SK-N-SH treated with all-trans-retinoic acid at 6 μM for 48 hours (cell line): ENCODE data around the gene MTOR.

Experiments used
- ARNTL ChIP-seq: fragments of 450-650 bp; formaldehyde crosslinking; IDR thresholded peaks from 2 replicates; pipeline ENCODE4 v1.5.0; 2020; ENCODE audit warnings: low read depth, mild to moderate bottlenecking, moderate library complexity, borderline replicate concordance
- TF ChIP-seq, protein P1 (sequence below): fragments of 250-450 bp; sonication (Bioruptor Pico); IDR thresholded peaks from 2 replicates; pipeline ENCODE4 v1.8.0; 2021; ENCODE audit warnings: low read depth, mild to moderate bottlenecking, moderate library complexity, borderline replicate concordance

GRCh38 chr1:11196945-11197344, 65.4 kb downstream of the MTOR start:
- TF ChIP-seq ARNTL: no peak
- TF ChIP-seq, protein P1, sequence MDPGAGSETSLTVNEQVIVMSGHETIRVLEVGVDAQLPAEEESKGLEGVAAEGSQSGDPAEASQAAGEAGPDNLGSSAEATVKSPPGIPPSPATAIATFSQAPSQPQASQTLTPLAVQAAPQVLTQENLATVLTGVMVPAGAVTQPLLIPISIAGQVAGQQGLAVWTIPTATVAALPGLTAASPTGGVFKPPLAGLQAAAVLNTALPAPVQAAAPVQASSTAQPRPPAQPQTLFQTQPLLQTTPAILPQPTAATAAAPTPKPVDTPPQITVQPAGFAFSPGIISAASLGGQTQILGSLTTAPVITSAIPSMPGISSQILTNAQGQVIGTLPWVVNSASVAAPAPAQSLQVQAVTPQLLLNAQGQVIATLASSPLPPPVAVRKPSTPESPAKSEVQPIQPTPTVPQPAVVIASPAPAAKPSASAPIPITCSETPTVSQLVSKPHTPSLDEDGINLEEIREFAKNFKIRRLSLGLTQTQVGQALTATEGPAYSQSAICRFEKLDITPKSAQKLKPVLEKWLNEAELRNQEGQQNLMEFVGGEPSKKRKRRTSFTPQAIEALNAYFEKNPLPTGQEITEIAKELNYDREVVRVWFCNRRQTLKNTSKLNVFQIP (CRISPR knock-in tag): no peak
